HepG2 (cell line): ENCODE measurements around the gene PCDHGA9. TPM values are rescaled to one million over a fixed set of nuclear protein-coding genes. Genes with fewer than 3 reads are reported as not detected.

ENCODE experiments used
- ATAC-seq: fragments of 200-7000 bp; cut with Tn5 transposase; 3 replicates; pipeline ENCODE4 v1.9.1; 2020; ENCODE audit warnings: mild to moderate bottlenecking, moderate library complexity
- BruUV-seq: library from RNA; stranded (reverse); fragments of 400-500 nt; replicated peaks from 2 replicates; lab custom pipeline; 2021; lab: Mats Ljungman, UMichigan
- CTCF ChIA-PET: fragments of 300-600 bp; formaldehyde crosslinking; extraction: SDS; loops from one replicate; lab custom pipeline; 2021; ENCODE audit warnings: low total read pairs, inconsistent platforms, low intra/inter-chr PET ratio; lab: Yijun Ruan, JAX
- POLR2A ChIA-PET: fragments of 350-600 bp; sonication (Branson Sonifier 250); formaldehyde crosslinking; loops from one replicate; lab custom pipeline; 2020; ENCODE audit warnings: antibody characterized with exemption, inconsistent platforms; lab: Yijun Ruan, JAX
- DNase-seq: peaks from one replicate; pipeline ENCODE4 v3.0.0-alpha.2; 2015; ENCODE audit warnings: low spot score
- FAIRE-seq: peaks from 3 replicates; lab custom pipeline; 2011; peaks lifted over from hg19 to GRCh38; lab: Jason Lieb, UNC
- H2AFZ ChIP-seq: one replicate; pipeline ENCODE4 v1.6.1; 2011; ENCODE audit warnings: low read length, inconsistent platforms
- H3K27ac ChIP-seq: fragments of 300-600 bp; 3 replicates; pipeline ENCODE4 v1.8.0; 2011; ENCODE audit warnings: mixed run types, mild to moderate bottlenecking, mixed read lengths, low read length, inconsistent platforms; ENCODE audit not compliant: insufficient read depth; ENCODE audit errors: extremely low read length
- H3K27me3 ChIP-seq, 2 experiments: fragments of 200-600 bp in 1 of 2; 2 replicates in 1 of 2; 3 replicates in 1 of 2; pipeline versions ENCODE4 v1.6.0 to v1.8.0; 2011; ENCODE audit warnings: low read length in 2 of 2, mild to moderate bottlenecking in 2 of 2, moderate library complexity in 2 of 2, inconsistent platforms in 1 of 2; ENCODE audit not compliant: insufficient read depth in 2 of 2, control insufficient read depth in 1 of 2
- H3K36me3 ChIP-seq, 2 experiments: fragments of 200-600 bp in 1 of 2; replicated peaks in 1 of 2; 2 replicates in 1 of 2; 3 replicates in 1 of 2; pipeline versions ENCODE4 v1.5.1 to v1.8.0; 2011; ENCODE audit warnings: low read length in 2 of 2, inconsistent platforms in 1 of 2; ENCODE audit not compliant: insufficient read depth in 2 of 2, control insufficient read depth in 1 of 2
- H3K4me1 ChIP-seq: 2 replicates; pipeline ENCODE4 v1.5.1; 2012; ENCODE audit warnings: low read length, inconsistent platforms; ENCODE audit not compliant: insufficient read depth
- H3K4me2 ChIP-seq: 2 replicates; pipeline ENCODE4 v1.6.0; 2011; ENCODE audit warnings: low read depth, low read length, inconsistent platforms
- H3K4me3 ChIP-seq, 3 experiments: fragments of 200-600 bp in 1 of 3; sonication (generic), shearing (Covaris generic) in 1 of 3; replicated peaks in 1 of 3; 2 replicates each; pipeline ENCODE4 v1.5.1; 2011 to 2016; ENCODE audit warnings: low read length in 3 of 3, inconsistent platforms in 2 of 3, low read depth in 2 of 3, mild to moderate bottlenecking in 2 of 3, control low read depth in 1 of 3, mixed read lengths in 1 of 3; ENCODE audit not compliant: insufficient read depth in 1 of 3
- H3K79me2 ChIP-seq: one replicate; pipeline ENCODE4 v1.6.1; 2011; ENCODE audit warnings: low read length, inconsistent platforms; ENCODE audit not compliant: insufficient read depth
- H3K9ac ChIP-seq: 2 replicates; pipeline ENCODE4 v1.6.0; 2011; ENCODE audit warnings: mild to moderate bottlenecking, low read depth, low read length, inconsistent platforms; ENCODE audit not compliant: insufficient read depth
- H3K9me3 ChIP-seq: 2 replicates; pipeline ENCODE4 v1.5.1; 2012; ENCODE audit warnings: mild to moderate bottlenecking, low read length
- H4K20me1 ChIP-seq: 2 replicates; pipeline ENCODE4 v1.6.0; 2011; ENCODE audit warnings: inconsistent platforms, mild to moderate bottlenecking, low read length, moderate library complexity; ENCODE audit not compliant: insufficient read depth
- BRCA1 ChIP-seq: sonication (generic); formaldehyde crosslinking; IDR thresholded peaks from 2 replicates; pipeline ENCODE4 v1.4.0; 2020; ENCODE audit warnings: missing genetic modification reagents
- DNMT1 ChIP-seq: sonication (generic); formaldehyde crosslinking; IDR thresholded peaks from 2 replicates; pipeline ENCODE4 v1.5.1; 2020; ENCODE audit warnings: mild to moderate bottlenecking, missing genetic modification reagents
- NR2F6 ChIP-seq, 2 experiments: IDR thresholded peaks; 2 replicates each; pipeline ENCODE4 v1.6.1; 2016; ENCODE audit warnings: antibody characterized with exemption in 1 of 2, mild to moderate bottlenecking in 1 of 2
- SKI ChIP-seq: fragments of 450-650 bp; IDR thresholded peaks from one replicate; pipeline ENCODE4 v1.6.1; 2018; ENCODE audit warnings: mild to moderate bottlenecking; ENCODE audit not compliant: partially characterized antibody
- SMAD9 ChIP-seq: sonication (generic); formaldehyde crosslinking; IDR thresholded peaks from 2 replicates; pipeline ENCODE4 v1.5.1; 2020; ENCODE audit warnings: mild to moderate bottlenecking, missing genetic modification reagents
- WGBS: methylation state at CpG from one replicate; pipeline ENCODE4 v1.1.6; 2017; ENCODE audit warnings: low lambda C conversion rate; 5-methylcytosine and 5-hydroxymethylcytosine counted together
- in situ Hi-C: cut with HindIII; loops from 2 replicates; pipeline ENCODE4 v1.10.0; 2017; ENCODE audit warnings: low pct_unique_long_range_greater_than_20kb; ENCODE audit not compliant: extremely low pct_ligation_motif_present
- intact Hi-C: fragments of 100-400 bp; cut with micrococcal nuclease; formaldehyde crosslinking; loops from one replicate; pipeline ENCODE4 v1.10.0; 2022; ENCODE audit not compliant: unreplicated experiment
- polyA plus RNA-seq, 8 experiments: library from polyadenylated mRNA; depleted of rRNA in 3 of 8; stranded (reverse) in 7 of 8; unstranded in 1 of 8; fragments of >200 nt; fragmentation: Illumina TruSeq in 4 of 8; extraction: Trizol in 4 of 8; gene quantifications; 2 replicates each; pipeline versions ENCODE4 v1.2.1 to v1.2.3, GENCODE V29; 2011 to 2016; ENCODE audit warnings: low read depth in 4 of 8, missing spikeins in 1 of 8, mixed read lengths in 1 of 8; ENCODE audit not compliant: insufficient read depth in 1 of 8
- total RNA-seq, 5 experiments: library from RNA; depleted of rRNA; stranded (reverse); fragments of >200 nt; fragmentation: Illumina TruSeq; extraction: Trizol; gene quantifications; 2 replicates each; pipeline ENCODE4 v1.2.3, GENCODE V29; 2016; ENCODE audit warnings: low read depth in 1 of 5

The PCDHGA9 gene
- total and polyA plus RNA-seq, 2 of the 13 experiments (the other 11 are each of a cell fraction or from before 2014, with no cell fraction given), result 0.09 to 0.38 TPM

- H3K4me3 ChIP-seq, result no peak within 1 kb of the TSS
- FAIRE-seq (no peak), ATAC-seq (no peak), DNase-seq (no peak)
- H3K27me3 ChIP-seq, result no peaks in the 10 kb centered on the region
- H4K20me1 ChIP-seq, result no peaks in the 10 kb centered on the region
- intact Hi-C loops (no loop called here), in situ Hi-C loops (no loop called here)
- no peak within 1 kb of the TSS for H3K9ac ChIP-seq
- 67% methylated on average over 32 of the region's 32 CpGs for WGBS
- no TSS peak for BruUV-seq
- TF ChIP-seq SMAD9 (CRISPR knock-in tag) (no peak), NR2F6 (IDR thresholded peaks at IDR 0.05) (no peak), NR2F6 (CRISPR knock-in tag; IDR thresholded peaks at IDR 0.05) (no peak)
- H3K36me3 ChIP-seq, result no peaks in the 10 kb centered on the region
- H3K4me2 ChIP-seq, result no peak within 1 kb of the TSS
- CTCF ChIA-PET, result no interaction called here
- H3K9me3 ChIP-seq, result peaks cover 56% of the 10 kb centered on the region
- H3K27ac ChIP-seq, result no peak within 1 kb of the TSS
- no peaks in the 10 kb centered on the region for H3K4me1 ChIP-seq
- no peaks in the 10 kb centered on the region for H3K79me2 ChIP-seq
- H2AFZ ChIP-seq, result no peak within 1 kb of the TSS
- POLR2A ChIA-PET, result no interaction called here
These were observed 32.4 kb upstream of the PCDHGA9 start, which contains the start of gene PCDHGB3 for GRCh38 chr5:141369994-141370848. PCDHGB3 (plus strand) TSS chr5:141370242; CDS start chr5:141370395, 153 bp downstream.

- Histone ChIP-seq H3K27me3 (no peaks in the 10 kb centered on the region), H3K9ac (no peak overlapping the region), H3K9me3 (peaks cover 53% of the 10 kb centered on the region), H3K4me2 (no peak overlapping the region), H3K4me1 (no peaks in the 10 kb centered on the region), H3K36me3 (no peaks in the 10 kb centered on the region), H3K4me3 (no peak overlapping the region), H3K79me2 (no peaks in the 10 kb centered on the region), H2AFZ (no peak overlapping the region), H4K20me1 (no peaks in the 10 kb centered on the region), H3K27ac (no peak overlapping the region)
- CTCF ChIA-PET, result no interaction called here
- POLR2A ChIA-PET, result no interaction called here
- WGBS, result 73% methylated on average over 40 of the region's 69 CpGs
- in situ Hi-C loops, result no loop called here
- FAIRE-seq (no peak), ATAC-seq (no peak), DNase-seq (no peak)
- intact Hi-C loops, result no loop called here
- TF ChIP-seq SKI (no peak), DNMT1 (CRISPR knock-in tag) (0 out of 2 replicates have a peak, but pooled peaks have one; percentile 57), BRCA1 (CRISPR knock-in tag) (no peak)
- BruUV-seq, result no TSS peak
These were observed 30.8 kb upstream of the PCDHGA9 start for GRCh38 chr5:141371572-141372475.
